HG02798 (cell line): ENCODE data around the gene RNF123.

Source experiments
- ATAC-seq: cut with Tn5 transposase; IDR thresholded peaks from one replicate; pipeline ENCODE4 v1.9.1; 2021; ENCODE audit warnings: mild to moderate bottlenecking; ENCODE audit not compliant: unreplicated experiment, poor library complexity

RNF123 gene

GRCh38 chr3:49657208-49657915 is 32.0 kb upstream of the RNF123 start:
- ATAC-seq: no peak

- ATAC-seq: no peak
These were observed 30.6 kb upstream of the RNF123 start for GRCh38 chr3:49658711-49659110.

DNA sequence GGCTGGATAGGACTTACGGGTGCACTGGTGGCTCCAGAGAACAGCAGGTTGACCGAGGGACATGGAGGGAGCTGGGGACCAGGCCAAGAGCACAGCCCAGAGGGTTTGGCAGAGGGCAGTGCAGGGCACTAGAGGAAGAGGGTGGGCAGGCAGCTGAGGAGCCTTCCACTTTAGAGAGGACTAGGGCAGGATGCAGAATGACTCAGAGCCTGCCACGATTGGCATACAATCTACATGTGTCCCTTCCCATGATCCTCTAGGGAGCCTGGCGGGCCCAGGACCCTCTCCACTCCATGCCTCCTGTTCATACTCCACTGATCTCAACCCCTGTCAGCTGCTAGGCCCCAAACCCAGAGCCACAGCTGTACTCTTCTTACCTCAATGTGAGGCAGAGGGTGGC is 29.6 kb upstream of the RNF123 start:
- ATAC-seq: no peak

GRCh38 chr3:49661281-49661680 is 28.1 kb upstream of the RNF123 start:
- no peak for ATAC-seq

- ATAC-seq: no peak
These were observed 27.3 kb upstream of the RNF123 start for GRCh38 chr3:49662021-49662420.

- ATAC-seq: no peak
These were observed 26.5 kb upstream of the RNF123 start for GRCh38 chr3:49662720-49663413.

- ATAC-seq: no peak
These were observed 25.5 kb upstream of the RNF123 start for GRCh38 chr3:49663831-49664230.

- no peak for ATAC-seq
These were observed 25.1 kb upstream of the RNF123 start for GRCh38 chr3:49664300-49664699.

DNA sequence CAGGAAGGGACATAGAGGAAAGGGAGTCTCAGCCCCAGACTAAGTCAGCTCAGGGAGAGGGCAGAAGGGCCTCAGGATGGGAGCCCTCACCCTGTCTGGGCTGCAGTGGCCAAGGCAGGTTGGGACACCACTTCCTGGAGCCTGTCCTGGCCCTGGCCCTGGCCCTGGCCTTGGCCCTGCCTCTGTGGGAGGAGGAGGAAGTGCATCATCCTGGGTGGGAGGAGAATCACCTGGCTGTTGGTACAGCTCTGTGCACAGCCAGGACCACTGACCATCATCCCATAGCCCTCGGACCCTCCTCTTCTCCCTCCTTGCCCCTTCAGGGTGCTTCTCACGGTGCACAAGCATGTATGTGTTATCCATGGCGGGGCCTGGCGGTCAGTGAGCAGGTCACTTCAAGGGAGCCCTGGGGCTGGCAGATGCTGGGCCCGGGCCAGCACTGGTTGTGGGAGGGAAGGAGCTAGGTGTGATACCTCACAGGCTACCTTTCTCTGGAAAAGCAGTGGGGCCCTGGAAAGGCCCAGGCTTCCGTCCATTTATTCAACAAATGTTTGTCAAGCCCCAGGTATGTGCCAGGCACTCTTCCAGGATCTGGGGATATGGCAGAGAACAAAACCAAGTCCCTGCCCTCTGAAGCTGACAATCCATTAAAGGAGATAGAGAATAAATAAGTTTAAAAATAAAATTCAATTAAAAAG is 23.4 kb upstream of the RNF123 start:
- ATAC-seq: no peak

GRCh38 chr3:49666592-49666991 is 22.8 kb upstream of the RNF123 start:
- no peak for ATAC-seq

- no peak for ATAC-seq
These were observed 21.5 kb upstream of the RNF123 start for GRCh38 chr3:49667701-49668413.

DNA sequence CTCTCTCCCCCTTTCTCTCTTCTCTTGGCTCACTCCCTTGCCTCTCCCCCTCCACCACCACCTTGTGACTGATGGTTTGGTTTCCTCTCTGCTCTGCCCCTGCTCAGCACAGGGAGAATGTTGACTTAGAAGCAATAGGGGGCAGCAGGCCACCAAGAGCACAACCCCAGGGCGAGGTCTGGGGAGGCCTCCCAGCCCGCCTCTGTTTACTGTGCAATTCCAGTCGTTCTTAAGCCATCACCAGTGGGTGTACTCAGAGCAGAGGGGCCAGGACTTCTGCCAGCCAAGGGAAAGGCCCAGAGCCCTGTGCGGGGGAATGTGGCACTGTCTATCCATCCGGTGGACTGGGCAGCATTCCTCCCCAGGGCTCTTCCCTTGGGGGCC is 21.0 kb upstream of the RNF123 start:
- no peak for ATAC-seq

GRCh38 chr3:49668861-49669260 is 20.5 kb upstream of the RNF123 start:
- ATAC-seq: no peak

DNA sequence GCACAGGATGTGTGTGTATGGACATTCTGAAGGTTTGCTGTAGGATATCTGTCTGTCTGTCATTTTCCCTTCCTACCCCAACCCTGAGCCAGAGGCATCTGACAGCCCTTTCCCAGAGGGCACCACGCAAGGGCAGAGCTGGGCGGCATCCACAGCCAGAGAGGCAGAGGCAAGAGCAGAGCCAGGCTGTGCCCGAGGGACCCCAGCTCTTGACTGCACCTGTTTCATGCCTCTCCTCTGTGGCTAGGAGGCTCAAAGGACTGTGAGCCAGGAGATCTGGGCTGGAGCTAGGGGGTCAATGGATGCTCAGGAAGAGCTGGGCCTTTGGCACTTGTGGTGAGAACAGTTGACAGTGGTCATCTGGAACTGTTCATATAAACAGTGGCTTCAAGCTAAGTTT is 20.0 kb upstream of the RNF123 start:
- no peak for ATAC-seq

- ATAC-seq: no peak
These were observed 18.4 kb upstream of the RNF123 start for GRCh38 chr3:49670940-49671290.

- peak; percentile 17 for ATAC-seq
These were observed 17.8 kb upstream of the RNF123 start for GRCh38 chr3:49671291-49672288.

- ATAC-seq: peak; percentile 1
These were observed 16.1 kb upstream of the RNF123 start for GRCh38 chr3:49673121-49673714.

GRCh38 chr3:49673715-49674496 is 15.5 kb upstream of the RNF123 start, which contains the start of gene APEH:
Gene APEH, plus strand, starts transcription at chr3:49674351. Its CDS starts 51 bp downstream, at chr3:49674402.
- ATAC-seq: peak; percentile 82
